OCI-LY7 (cell line): Measurements from ENCODE around the gene APBA3. TPM values are rescaled to one million over a fixed set of nuclear protein-coding genes. Genes with fewer than 3 reads are reported as not detected.

Source experiments
- BruUV-seq: library from RNA; stranded (reverse); fragments of 400-500 nt; replicated peaks from 2 replicates; lab custom pipeline; 2021; lab: Mats Ljungman, UMichigan
- CTCF ChIA-PET: fragments of 300-600 bp; sonication (Branson Sonifier 250); formaldehyde crosslinking; loops from one replicate; lab custom pipeline; 2022; ENCODE audit warnings: antibody characterized with exemption; ENCODE audit not compliant: unreplicated experiment; lab: Charles Lee
- POLR2A ChIA-PET: fragments of 300-600 bp; sonication (Branson Sonifier 250); formaldehyde crosslinking; loops from one replicate; lab custom pipeline; 2022; ENCODE audit warnings: antibody characterized with exemption; lab: Charles Lee
- DNase-seq: peaks from one replicate; pipeline ENCODE4 v3.0.0-alpha.2; 2015; ENCODE audit warnings: low spot score
- H2AFZ ChIP-seq: fragments of 200-600 bp; sonication (generic), shearing (Covaris generic); 2 replicates; pipeline ENCODE4 v1.6.1; 2014; ENCODE audit warnings: mild to moderate bottlenecking, antibody characterized with exemption, low read length, moderate library complexity
- H3K27ac ChIP-seq: fragments of 200-600 bp; sonication (generic); 2 replicates; pipeline ENCODE4 v1.5.1; 2014; ENCODE audit warnings: mixed run types, low read depth, mild to moderate bottlenecking, moderate library complexity, low read length, inconsistent platforms; ENCODE audit not compliant: poor library complexity, severe bottlenecking
- H3K36me3 ChIP-seq: fragments of 200-600 bp; sonication (generic); 2 replicates; pipeline ENCODE4 v1.6.1; 2014; ENCODE audit warnings: mild to moderate bottlenecking, antibody characterized with exemption, low read length, moderate library complexity, mixed read lengths; ENCODE audit not compliant: insufficient read depth
- H3K4me1 ChIP-seq: fragments of 200-600 bp; sonication (generic); 2 replicates; pipeline ENCODE4 v1.5.1; 2014; ENCODE audit warnings: mild to moderate bottlenecking, low read length; ENCODE audit not compliant: insufficient read depth, poor library complexity, severe bottlenecking
- H3K4me2 ChIP-seq: fragments of 200-600 bp; sonication (generic); 2 replicates; pipeline ENCODE4 v1.6.1; 2014; ENCODE audit warnings: mild to moderate bottlenecking, low read length
- H3K4me3 ChIP-seq: fragments of 200-600 bp; sonication (generic); 2 replicates; pipeline ENCODE4 v1.5.1; 2014; ENCODE audit warnings: mild to moderate bottlenecking, low read depth, low read length; ENCODE audit not compliant: poor library complexity, severe bottlenecking
- H3K79me2 ChIP-seq: fragments of 200-600 bp; sonication (generic); 2 replicates; pipeline ENCODE4 v1.6.1; 2016; ENCODE audit warnings: low read depth, mild to moderate bottlenecking, low read length, moderate library complexity, mixed read lengths; ENCODE audit not compliant: insufficient read depth
- H3K9me2 ChIP-seq: fragments of 200-600 bp; sonication (generic); 2 replicates; pipeline ENCODE4 v1.6.1; 2016; ENCODE audit warnings: mild to moderate bottlenecking, low read length, mixed read lengths; ENCODE audit not compliant: insufficient read depth
- H3K9me3 ChIP-seq: fragments of 200-600 bp; sonication (generic); 2 replicates; pipeline ENCODE4 v1.6.1; 2014; ENCODE audit warnings: mild to moderate bottlenecking, mixed run types, low read length, mixed read lengths
- H4K20me1 ChIP-seq: fragments of 200-600 bp; sonication (generic); 2 replicates; pipeline ENCODE4 v1.6.1; 2014; ENCODE audit warnings: mild to moderate bottlenecking, antibody characterized with exemption, low read length, moderate library complexity, mixed read lengths; ENCODE audit not compliant: insufficient read depth
- EZH2phosphoT487 ChIP-seq: fragments of 200-600 bp; sonication (generic); IDR thresholded peaks from 2 replicates; pipeline ENCODE4 v1.6.1; 2018; ENCODE audit warnings: low read depth, borderline replicate concordance, mild to moderate bottlenecking, mixed run types, antibody characterized with exemption, low read length, moderate library complexity, mixed read lengths
- intact Hi-C: fragments of 100-400 bp; cut with micrococcal nuclease; formaldehyde crosslinking; loops from one replicate; pipeline ENCODE4 v1.10.0; 2022; ENCODE audit not compliant: unreplicated experiment
- total RNA-seq, 2 experiments: library from RNA; depleted of rRNA in 1 of 2; stranded (reverse); fragments of >200 nt in 1 of 2; shearing (Covaris generic) in 1 of 2; gene quantifications; 2 replicates each; pipeline ENCODE4 v1.2.3, GENCODE V29; 2014 to 2022
- TF ChIP-seq, protein P1 (sequence below): fragments of 200-600 bp; sonication (generic); conservative IDR thresholded peaks from 2 replicates; pipeline ENCODE4 v1.5.1; 2014; ENCODE audit warnings: mild to moderate bottlenecking, antibody characterized with exemption, low read length, moderate library complexity, mixed read lengths

APBA3 gene
- total RNA-seq, 2 experiments from 2014 or later = 28.7 to 34.7 TPM

DNA sequence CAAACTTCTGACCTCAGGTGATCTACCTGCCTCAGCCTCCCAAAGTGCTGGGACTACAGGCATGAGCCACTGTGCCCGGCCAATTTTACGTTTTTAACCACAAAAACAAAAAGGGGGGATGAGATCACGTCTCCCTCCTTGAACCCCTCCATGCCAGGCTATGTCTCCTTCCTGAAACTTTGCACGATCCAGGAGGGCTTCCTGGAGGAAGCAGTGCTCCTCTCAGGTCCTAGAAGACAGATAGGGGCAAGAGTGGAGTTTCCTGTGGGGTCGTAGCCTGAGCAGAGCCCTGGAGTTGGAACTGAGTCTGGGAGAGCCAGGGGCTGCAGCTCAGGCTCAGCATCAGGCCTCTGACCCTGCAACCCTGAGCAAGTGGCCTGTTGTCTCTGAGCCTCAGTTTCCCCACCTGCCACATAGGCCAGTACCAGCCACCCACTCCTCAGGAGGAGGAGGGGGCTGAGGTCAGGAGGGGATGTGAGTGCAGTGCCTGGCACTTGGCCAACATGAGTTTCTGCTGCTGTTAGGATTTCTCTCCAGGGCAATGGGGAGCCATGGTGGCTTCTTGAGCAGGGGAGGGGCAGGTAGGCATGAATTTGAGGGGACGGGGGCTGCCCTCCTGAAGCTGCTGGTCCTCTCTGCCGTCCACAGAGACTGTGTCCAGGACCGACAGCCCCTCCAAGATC is 16.0 kb downstream of the APBA3 start:
- no peaks in the 10 kb centered on the region for H3K9me3 ChIP-seq
- TF ChIP-seq, protein P1, sequence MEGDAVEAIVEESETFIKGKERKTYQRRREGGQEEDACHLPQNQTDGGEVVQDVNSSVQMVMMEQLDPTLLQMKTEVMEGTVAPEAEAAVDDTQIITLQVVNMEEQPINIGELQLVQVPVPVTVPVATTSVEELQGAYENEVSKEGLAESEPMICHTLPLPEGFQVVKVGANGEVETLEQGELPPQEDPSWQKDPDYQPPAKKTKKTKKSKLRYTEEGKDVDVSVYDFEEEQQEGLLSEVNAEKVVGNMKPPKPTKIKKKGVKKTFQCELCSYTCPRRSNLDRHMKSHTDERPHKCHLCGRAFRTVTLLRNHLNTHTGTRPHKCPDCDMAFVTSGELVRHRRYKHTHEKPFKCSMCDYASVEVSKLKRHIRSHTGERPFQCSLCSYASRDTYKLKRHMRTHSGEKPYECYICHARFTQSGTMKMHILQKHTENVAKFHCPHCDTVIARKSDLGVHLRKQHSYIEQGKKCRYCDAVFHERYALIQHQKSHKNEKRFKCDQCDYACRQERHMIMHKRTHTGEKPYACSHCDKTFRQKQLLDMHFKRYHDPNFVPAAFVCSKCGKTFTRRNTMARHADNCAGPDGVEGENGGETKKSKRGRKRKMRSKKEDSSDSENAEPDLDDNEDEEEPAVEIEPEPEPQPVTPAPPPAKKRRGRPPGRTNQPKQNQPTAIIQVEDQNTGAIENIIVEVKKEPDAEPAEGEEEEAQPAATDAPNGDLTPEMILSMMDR = no peak
- no peak for TF ChIP-seq EZH2phosphoT487
- no peak overlapping the region for H3K4me2 ChIP-seq
- no peaks in the 10 kb centered on the region for H3K36me3 ChIP-seq
- H3K4me3 ChIP-seq = no peak overlapping the region
- H3K79me2 ChIP-seq = no peaks in the 10 kb centered on the region
- CTCF ChIA-PET = no interaction called here
- DNase-seq = no peak
- H3K9me2 ChIP-seq = no peaks in the 10 kb centered on the region
- H3K27ac ChIP-seq = no peak overlapping the region
- H4K20me1 ChIP-seq = no peaks in the 10 kb centered on the region
- no peak overlapping the region for H2AFZ ChIP-seq
- no TSS peak for BruUV-seq
- POLR2A ChIA-PET = no interaction called here
- H3K4me1 ChIP-seq = no peaks in the 10 kb centered on the region
- intact Hi-C loops = no loop called here

DNA sequence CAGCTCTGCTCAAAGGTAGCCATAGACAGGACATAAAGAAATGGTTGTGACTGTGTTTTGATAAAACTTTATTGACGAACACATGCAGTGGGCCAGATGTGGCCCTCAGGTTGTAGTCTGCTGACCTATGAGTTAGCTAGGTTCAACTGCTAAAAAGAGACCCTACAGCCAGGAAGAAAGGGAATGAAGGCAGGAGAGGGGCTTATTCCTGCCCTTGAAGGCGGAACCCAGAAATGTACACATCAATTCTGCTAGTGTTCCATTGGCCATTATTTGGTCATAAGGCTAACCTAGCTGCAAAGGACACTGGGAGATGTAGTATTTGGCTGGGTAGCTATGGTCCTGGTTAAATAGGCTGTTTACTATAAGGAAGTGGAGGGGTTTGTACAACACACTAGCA is 18.0 kb downstream of the APBA3 start:
- POLR2A ChIA-PET = no interaction called here
- no peaks in the 10 kb centered on the region for H4K20me1 ChIP-seq
- no peaks in the 10 kb centered on the region for H3K9me3 ChIP-seq
- DNase-seq = peak; percentile 58
- H3K9me2 ChIP-seq = no peaks in the 10 kb centered on the region
- no peaks in the 10 kb centered on the region for H3K36me3 ChIP-seq
- TF ChIP-seq, protein P1 = no peak
- TF ChIP-seq EZH2phosphoT487 = no peak
- intact Hi-C loops = no loop called here
- H3K4me2 ChIP-seq = no peak overlapping the region
- no TSS peak for BruUV-seq
- no peak overlapping the region for H3K27ac ChIP-seq
- H3K4me1 ChIP-seq = no peaks in the 10 kb centered on the region
- no peak overlapping the region for H3K4me3 ChIP-seq
- peak overlapping the region; percentile 66 for H2AFZ ChIP-seq
- H3K79me2 ChIP-seq = no peaks in the 10 kb centered on the region
- CTCF ChIA-PET = no interaction called here

DNA sequence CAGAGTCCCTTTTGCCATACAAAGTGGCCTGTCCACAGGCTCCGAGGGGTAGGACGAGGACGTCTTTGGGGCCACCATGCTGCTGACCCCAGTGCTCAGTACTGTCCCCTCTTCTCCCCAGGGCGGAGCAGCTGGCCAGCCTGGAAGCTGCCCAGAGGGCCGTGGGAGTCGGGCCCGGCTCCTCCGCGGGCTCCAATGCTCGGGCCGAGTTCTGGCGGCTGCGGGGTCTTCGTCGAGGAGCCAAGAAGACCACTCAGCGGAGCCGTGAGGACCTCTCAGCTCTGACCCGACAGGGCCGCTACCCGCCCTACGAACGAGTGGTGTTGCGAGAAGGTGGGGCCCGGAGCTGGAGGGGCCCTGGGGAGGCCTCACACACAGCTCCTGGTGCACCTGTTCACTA is 21.1 kb downstream of the APBA3 start:
- no peaks in the 10 kb centered on the region for H3K4me1 ChIP-seq
- CTCF ChIA-PET = no interaction called here
- no peak overlapping the region for H3K27ac ChIP-seq
- no peak for TF ChIP-seq EZH2phosphoT487
- TF ChIP-seq, protein P1 = no peak
- no peaks in the 10 kb centered on the region for H3K9me3 ChIP-seq
- no peak overlapping the region for H3K4me2 ChIP-seq
- H3K79me2 ChIP-seq = no peaks in the 10 kb centered on the region
- intact Hi-C loops = no loop called here
- POLR2A ChIA-PET = interaction anchor here (2.4 kb wide), 1 partner anchor 22 kb away, joined by 6 read pairs; the partner anchor contains the start of gene MRPL54
- no TSS peak for BruUV-seq
- DNase-seq = no peak
- H3K4me3 ChIP-seq = no peak overlapping the region
- no peaks in the 10 kb centered on the region for H4K20me1 ChIP-seq
- H3K9me2 ChIP-seq = no peaks in the 10 kb centered on the region
- no peak overlapping the region for H2AFZ ChIP-seq
- H3K36me3 ChIP-seq = no peaks in the 10 kb centered on the region
